ENCODE results near the gene CCSER1.

CCSER1 gene

DNA sequence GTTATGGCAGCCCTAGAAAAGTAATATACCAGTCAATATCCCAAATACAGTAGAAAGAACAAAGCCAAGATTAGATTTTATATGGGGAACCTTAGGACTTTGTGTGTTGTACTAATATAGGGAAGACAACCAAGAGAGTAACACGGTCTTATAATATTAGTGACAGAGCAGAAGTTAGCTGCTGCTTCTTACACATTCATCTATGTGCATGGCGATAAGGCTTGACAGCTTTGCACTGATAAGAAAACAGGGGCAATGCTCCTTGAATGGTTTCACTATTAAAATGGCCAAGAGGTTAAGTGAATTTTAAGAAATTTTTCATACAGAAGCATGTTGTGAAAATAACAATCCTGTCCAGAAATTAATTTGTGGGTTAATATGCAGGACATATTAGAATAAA, 521.6 kb downstream of the CCSER1 start:
- DNase-seq: no peak
- no peak overlapping the region for H3K4me2 ChIP-seq (ENCODE audit: insufficient read depth, low read length)
- no peaks in the 10 kb centered on the region for H3K27me3 ChIP-seq (ENCODE audit: insufficient read depth, low read length, poor library complexity)
- no peak for ATAC-seq (ENCODE audit: insufficient read depth, low read depth)
- no peaks in the 10 kb centered on the region for H3K79me2 ChIP-seq (ENCODE audit: insufficient read depth, low read length)
- H4K20me1 ChIP-seq (ENCODE audit: insufficient read depth, low read length): no peaks in the 10 kb centered on the region
- H3K27ac ChIP-seq (ENCODE audit: low read length): no peak overlapping the region
- no peak overlapping the region for H2AFZ ChIP-seq (ENCODE audit: low read depth, low read length)
- no peak overlapping the region for H3K4me3 ChIP-seq (ENCODE audit: low read depth in 1 of 2, low read length in 2 of 2)
- TF ChIP-seq, protein P1, sequence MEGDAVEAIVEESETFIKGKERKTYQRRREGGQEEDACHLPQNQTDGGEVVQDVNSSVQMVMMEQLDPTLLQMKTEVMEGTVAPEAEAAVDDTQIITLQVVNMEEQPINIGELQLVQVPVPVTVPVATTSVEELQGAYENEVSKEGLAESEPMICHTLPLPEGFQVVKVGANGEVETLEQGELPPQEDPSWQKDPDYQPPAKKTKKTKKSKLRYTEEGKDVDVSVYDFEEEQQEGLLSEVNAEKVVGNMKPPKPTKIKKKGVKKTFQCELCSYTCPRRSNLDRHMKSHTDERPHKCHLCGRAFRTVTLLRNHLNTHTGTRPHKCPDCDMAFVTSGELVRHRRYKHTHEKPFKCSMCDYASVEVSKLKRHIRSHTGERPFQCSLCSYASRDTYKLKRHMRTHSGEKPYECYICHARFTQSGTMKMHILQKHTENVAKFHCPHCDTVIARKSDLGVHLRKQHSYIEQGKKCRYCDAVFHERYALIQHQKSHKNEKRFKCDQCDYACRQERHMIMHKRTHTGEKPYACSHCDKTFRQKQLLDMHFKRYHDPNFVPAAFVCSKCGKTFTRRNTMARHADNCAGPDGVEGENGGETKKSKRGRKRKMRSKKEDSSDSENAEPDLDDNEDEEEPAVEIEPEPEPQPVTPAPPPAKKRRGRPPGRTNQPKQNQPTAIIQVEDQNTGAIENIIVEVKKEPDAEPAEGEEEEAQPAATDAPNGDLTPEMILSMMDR (IDR thresholded peaks at IDR 0.05; ENCODE audit: borderline replicate concordance, extremely low read depth, low read length, poor library complexity, severe bottlenecking): no peak
- no peak for TF ChIP-seq EZH2 (IDR thresholded peaks at IDR 0.05; ENCODE audit: borderline replicate concordance, low read depth, low read length, severe bottlenecking)
- H3K4me1 ChIP-seq (ENCODE audit: insufficient read depth, low read length): no peaks in the 10 kb centered on the region
- H3K9ac ChIP-seq (ENCODE audit: low read depth, low read length): no peak overlapping the region
- H3K36me3 ChIP-seq (ENCODE audit: insufficient read depth, low read length): no peaks in the 10 kb centered on the region
- H3K9me3 ChIP-seq (ENCODE audit: insufficient read depth, low read length, severe bottlenecking): no peaks in the 10 kb centered on the region

DNA sequence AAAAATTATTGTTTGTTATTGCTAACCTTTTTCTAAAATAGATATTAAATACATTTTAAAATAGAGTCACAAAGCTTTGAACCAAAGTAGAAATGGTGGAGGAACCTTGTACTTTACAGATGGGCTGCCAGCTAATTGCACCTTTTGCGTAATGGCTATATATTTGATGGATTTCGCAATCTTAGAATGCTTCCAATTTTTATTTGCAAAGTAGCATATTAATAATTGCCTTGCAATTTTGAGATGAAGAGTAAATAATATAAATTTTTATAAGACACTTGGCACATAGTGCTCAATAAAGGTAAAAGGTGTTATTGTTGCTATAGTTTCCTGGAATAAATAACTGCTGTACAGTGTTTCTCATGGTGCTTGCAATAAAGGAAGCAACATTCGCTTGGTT, 533.5 kb downstream of the CCSER1 start:
- H3K4me3 ChIP-seq (ENCODE audit: low read depth in 1 of 2, low read length in 2 of 2): no peak overlapping the region
- no peaks in the 10 kb centered on the region for H3K4me1 ChIP-seq (ENCODE audit: insufficient read depth, low read length)
- no peak overlapping the region for H3K27ac ChIP-seq (ENCODE audit: low read length)
- no peaks in the 10 kb centered on the region for H3K27me3 ChIP-seq (ENCODE audit: insufficient read depth, low read length, poor library complexity)
- no peak overlapping the region for H3K4me2 ChIP-seq (ENCODE audit: insufficient read depth, low read length)
- no peak overlapping the region for H3K9ac ChIP-seq (ENCODE audit: low read depth, low read length)
- no peak overlapping the region for H2AFZ ChIP-seq (ENCODE audit: low read depth, low read length)
- no peaks in the 10 kb centered on the region for H3K79me2 ChIP-seq (ENCODE audit: insufficient read depth, low read length)
- H3K9me3 ChIP-seq (ENCODE audit: insufficient read depth, low read length, severe bottlenecking): no peaks in the 10 kb centered on the region
- TF ChIP-seq EZH2 (IDR thresholded peaks at IDR 0.05; ENCODE audit: borderline replicate concordance, low read depth, low read length, severe bottlenecking): no peak
- TF ChIP-seq, protein P1 (IDR thresholded peaks at IDR 0.05; ENCODE audit: borderline replicate concordance, extremely low read depth, low read length, poor library complexity, severe bottlenecking): no peak
- H3K36me3 ChIP-seq (ENCODE audit: insufficient read depth, low read length): no peaks in the 10 kb centered on the region
- DNase-seq: no peak
- H4K20me1 ChIP-seq (ENCODE audit: insufficient read depth, low read length): no peaks in the 10 kb centered on the region
- no peak for ATAC-seq (ENCODE audit: insufficient read depth, low read depth)

DNA sequence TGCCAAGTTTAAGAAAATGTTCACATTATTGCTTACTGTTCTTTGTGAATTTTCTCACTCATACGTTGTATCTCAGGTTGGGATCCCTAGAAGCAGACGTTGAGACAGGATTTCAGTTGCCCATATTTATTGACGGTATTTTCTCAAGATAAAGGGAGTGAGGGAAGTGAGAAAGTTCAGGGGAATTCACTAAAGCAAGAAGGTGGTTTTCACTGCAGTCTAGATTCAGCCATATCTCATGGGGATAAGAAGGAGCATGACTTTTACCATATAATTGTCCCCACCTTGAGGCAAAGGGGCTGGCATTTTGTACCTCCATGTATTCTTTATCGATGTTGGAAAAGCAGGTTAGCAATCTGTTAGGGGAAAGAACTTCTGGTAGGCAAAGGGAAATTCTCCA, 543.0 kb downstream of the CCSER1 start:
- no peak for DNase-seq
- Histone ChIP-seq H3K27me3 (ENCODE audit: insufficient read depth, low read length, poor library complexity) (no peaks in the 10 kb centered on the region), H3K79me2 (ENCODE audit: insufficient read depth, low read length) (no peaks in the 10 kb centered on the region), H3K4me2 (ENCODE audit: insufficient read depth, low read length) (no peak overlapping the region), H4K20me1 (ENCODE audit: insufficient read depth, low read length) (no peaks in the 10 kb centered on the region), H3K36me3 (ENCODE audit: insufficient read depth, low read length) (no peaks in the 10 kb centered on the region), H3K4me3 (ENCODE audit: low read depth in 1 of 2, low read length in 2 of 2) (no peak overlapping the region), H3K27ac (ENCODE audit: low read length) (no peak overlapping the region), H3K9ac (ENCODE audit: low read depth, low read length) (no peak overlapping the region), H2AFZ (ENCODE audit: low read depth, low read length) (no peak overlapping the region), H3K4me1 (ENCODE audit: insufficient read depth, low read length) (no peaks in the 10 kb centered on the region), H3K9me3 (ENCODE audit: insufficient read depth, low read length, severe bottlenecking) (no peaks in the 10 kb centered on the region)
- ATAC-seq (ENCODE audit: insufficient read depth, low read depth): no peak
- no peak for TF ChIP-seq EZH2 (IDR thresholded peaks at IDR 0.05; ENCODE audit: borderline replicate concordance, low read depth, low read length, severe bottlenecking)
- TF ChIP-seq, protein P1 (IDR thresholded peaks at IDR 0.05; ENCODE audit: borderline replicate concordance, extremely low read depth, low read length, poor library complexity, severe bottlenecking): no peak

DNA sequence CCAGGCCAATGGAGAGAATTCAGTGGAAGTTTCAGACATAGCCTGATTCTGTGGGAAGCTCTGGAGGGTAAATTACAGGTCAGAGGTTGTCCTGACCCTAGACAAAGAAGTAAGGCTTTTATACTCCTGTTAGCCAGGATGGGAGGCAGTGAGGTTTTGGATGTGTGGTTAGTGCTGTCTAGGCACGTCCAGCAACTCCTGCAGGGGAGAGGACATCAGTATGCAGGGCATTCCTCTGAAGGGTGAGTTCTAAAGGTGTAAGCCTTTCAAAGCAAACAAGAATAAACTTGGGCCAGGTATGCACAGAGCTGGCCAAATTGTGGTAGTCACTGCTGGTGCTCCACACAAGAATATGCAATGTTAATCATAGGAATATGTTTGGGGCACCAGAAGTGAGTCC, 562.5 kb downstream of the CCSER1 start:
- no peak overlapping the region for H3K4me2 ChIP-seq (ENCODE audit: insufficient read depth, low read length)
- no peaks in the 10 kb centered on the region for H4K20me1 ChIP-seq (ENCODE audit: insufficient read depth, low read length)
- no peaks in the 10 kb centered on the region for H3K27me3 ChIP-seq (ENCODE audit: insufficient read depth, low read length, poor library complexity)
- no peaks in the 10 kb centered on the region for H3K79me2 ChIP-seq (ENCODE audit: insufficient read depth, low read length)
- H3K9ac ChIP-seq (ENCODE audit: low read depth, low read length): no peak overlapping the region
- H3K27ac ChIP-seq (ENCODE audit: low read length): no peak overlapping the region
- ATAC-seq (ENCODE audit: insufficient read depth, low read depth): no peak
- no peaks in the 10 kb centered on the region for H3K36me3 ChIP-seq (ENCODE audit: insufficient read depth, low read length)
- no peak overlapping the region for H2AFZ ChIP-seq (ENCODE audit: low read depth, low read length)
- no peaks in the 10 kb centered on the region for H3K4me1 ChIP-seq (ENCODE audit: insufficient read depth, low read length)
- H3K4me3 ChIP-seq (ENCODE audit: low read depth in 1 of 2, low read length in 2 of 2): no peak overlapping the region
- H3K9me3 ChIP-seq (ENCODE audit: insufficient read depth, low read length, severe bottlenecking): no peaks in the 10 kb centered on the region
- DNase-seq: no peak
- TF ChIP-seq, protein P1 (IDR thresholded peaks at IDR 0.05; ENCODE audit: borderline replicate concordance, extremely low read depth, low read length, poor library complexity, severe bottlenecking): no peak
- TF ChIP-seq EZH2 (IDR thresholded peaks at IDR 0.05; ENCODE audit: borderline replicate concordance, low read depth, low read length, severe bottlenecking): no peak
